Activated CD8-positive, alpha-beta memory T cell treated with anti-CD3 and anti-CD28 coated beads for 1 hour (primary cell): Measurements from ENCODE around the gene PFN1.
"Not testable (repeated sequence)": the region's sequence is repeated elsewhere in the genome, so short reads cannot be mapped to it uniquely, and the experiment has no call there.

Experiments used
- DNase-seq, 2 donors: peaks; one replicate each; pipeline ENCODE4 v3.0.0-alpha.2; 2020; ENCODE audit warnings: low read depth in 1 of 2; ENCODE audit errors: extremely low read depth in 1 of 2

Gene PFN1

DNA sequence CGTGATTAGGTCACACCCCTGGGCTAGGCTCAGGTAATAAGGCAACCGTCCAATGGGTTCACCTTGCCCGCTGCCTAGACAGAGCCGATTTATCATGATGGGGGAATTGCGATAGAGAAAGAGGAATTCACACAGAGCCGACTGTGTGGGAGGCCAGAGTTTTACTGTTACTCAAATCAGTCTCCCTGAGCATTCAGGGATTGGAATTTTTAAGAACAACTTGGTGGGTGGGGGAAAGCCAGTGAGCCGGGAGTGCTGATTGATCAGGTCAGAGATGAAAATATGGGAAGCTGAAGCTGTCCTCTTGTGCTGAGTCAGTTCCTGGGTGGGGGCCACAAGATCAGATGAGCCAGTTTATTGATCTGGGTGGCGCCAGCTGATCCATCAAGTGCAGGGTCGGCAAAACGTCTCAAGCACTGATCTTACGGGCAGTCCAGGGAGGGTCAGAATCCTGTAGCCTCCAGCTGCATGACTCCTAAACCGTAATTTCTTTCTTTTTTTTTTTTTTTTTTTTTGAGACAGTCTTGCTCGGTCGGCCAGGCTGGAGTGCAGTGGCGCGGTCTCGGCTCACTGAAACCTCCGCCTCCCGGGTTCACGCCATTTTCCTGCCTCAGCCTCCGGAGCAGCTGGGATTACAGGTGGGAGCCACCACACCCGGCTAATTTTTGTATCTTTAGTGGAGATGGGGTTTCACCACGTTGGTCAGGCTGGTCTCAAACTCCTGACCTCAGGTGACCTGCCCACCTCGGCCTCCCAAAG lies 21.6 kb downstream of the PFN1 start:
- not testable (repeated sequence) for DNase-seq

DNA sequence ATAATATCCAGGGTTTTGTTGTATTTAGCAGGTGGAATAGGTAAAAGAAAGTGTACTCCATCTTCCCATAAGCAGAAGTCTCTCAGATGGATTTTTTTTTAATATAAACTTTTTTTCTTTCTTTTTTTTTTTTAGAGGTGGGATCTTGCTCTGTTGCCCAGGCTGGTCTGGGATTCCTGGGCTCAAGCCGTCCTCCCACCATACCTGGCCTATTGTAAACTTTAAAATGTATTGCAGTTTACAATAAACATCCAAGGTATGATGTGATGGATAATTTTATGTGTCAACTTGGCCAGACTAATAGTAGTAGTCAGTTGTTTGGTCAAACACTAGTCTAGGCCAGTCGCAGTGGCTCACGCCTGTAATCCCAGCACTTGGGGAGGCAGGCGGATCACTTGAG lies 27.0 kb downstream of the PFN1 start:
- no peak for DNase-seq

GRCh38 chr17:4920351-4921048 lies 27.8 kb downstream of the PFN1 start:
- DNase-seq = no peak

DNA sequence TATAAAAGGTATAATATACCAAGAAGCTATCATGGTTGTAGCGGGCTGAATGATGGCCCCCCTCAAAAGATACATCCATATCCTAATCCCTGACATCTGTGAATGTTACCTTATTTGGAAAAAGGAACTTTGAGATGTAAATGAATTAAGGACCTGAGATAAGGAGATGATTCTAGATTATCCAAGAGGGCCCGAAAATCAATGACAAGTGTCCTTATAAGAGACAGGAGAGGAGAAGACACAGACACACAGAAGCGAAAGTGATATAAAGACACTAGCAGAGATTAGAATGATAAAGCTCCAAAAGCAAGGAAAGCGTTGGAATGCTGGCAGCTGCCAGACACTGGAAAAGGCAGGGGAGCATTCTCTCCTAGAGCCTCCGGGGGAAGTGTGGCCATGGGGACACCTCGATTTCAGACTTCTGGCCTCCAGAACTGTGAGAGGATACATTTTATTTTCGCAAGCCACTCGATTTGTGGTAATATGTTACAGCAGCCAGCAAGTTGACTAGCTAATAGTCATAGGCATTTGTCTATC lies 28.8 kb downstream of the PFN1 start:
- no peak for DNase-seq

DNA sequence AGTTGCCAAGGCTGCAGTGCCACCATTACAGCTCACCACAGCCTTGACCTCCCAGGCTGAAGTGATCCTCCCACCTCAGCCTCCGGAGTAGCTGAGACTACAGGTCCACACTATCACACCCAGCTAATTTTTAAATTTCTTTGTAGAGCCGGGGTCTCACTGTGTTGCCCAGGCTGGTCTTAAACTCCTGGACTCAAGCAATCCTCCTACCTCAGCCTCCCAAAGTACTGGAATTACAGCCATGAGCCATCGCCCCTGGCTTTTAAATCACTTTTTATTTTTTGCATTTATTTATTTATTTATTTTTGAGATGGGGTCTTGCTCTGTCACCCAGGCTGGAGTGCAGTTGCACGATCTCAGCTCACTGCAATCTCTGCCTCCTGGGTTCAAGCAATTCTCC lies 33.8 kb downstream of the PFN1 start:
- DNase-seq = not testable (repeated sequence)

DNA sequence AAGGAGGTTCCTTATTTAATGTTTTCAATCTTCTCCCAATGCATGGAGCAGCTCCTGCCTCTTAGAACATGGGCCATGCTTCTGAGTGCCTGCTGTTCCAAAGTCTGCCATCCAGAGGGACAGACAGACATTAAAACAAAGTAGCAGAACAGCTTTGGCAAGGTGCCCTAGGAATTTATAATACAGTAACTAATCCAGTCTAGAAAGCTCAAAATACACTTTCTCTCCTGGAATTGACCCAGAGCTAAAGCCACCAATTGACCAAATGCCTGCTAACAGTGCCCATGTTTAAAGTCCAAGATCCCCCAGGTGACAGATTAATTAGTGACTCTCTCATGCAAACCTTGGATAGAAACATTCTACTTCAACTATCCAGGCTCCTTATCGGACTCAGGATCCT lies 34.3 kb downstream of the PFN1 start:
- no peak for DNase-seq

GRCh38 chr17:4908711-4909496 lies 39.4 kb downstream of the PFN1 start:
- peak; percentile 40 to 51 for DNase-seq

- no peak for DNase-seq
These were observed 40.0 kb downstream of the PFN1 start for GRCh38 chr17:4908301-4908700.

DNA sequence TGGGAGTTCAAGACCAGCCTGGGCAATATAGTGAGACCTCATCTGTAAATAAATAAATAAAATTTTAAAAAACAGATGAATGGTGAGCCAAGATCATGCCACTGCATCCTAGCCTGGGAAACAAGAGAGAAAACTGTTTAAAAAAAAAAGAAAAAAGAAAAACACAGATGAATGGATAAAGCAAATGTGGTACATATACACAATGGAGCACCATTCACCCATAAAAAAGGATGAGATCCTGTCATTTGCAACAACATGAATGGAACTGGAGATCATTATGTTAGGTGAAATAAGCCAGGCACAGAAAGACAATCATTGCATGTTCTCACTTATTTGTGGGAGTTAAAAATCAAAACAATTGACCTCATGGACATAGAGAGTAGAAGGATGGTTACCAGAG lies 41.7 kb downstream of the PFN1 start:
- not testable (repeated sequence) for DNase-seq

DNA sequence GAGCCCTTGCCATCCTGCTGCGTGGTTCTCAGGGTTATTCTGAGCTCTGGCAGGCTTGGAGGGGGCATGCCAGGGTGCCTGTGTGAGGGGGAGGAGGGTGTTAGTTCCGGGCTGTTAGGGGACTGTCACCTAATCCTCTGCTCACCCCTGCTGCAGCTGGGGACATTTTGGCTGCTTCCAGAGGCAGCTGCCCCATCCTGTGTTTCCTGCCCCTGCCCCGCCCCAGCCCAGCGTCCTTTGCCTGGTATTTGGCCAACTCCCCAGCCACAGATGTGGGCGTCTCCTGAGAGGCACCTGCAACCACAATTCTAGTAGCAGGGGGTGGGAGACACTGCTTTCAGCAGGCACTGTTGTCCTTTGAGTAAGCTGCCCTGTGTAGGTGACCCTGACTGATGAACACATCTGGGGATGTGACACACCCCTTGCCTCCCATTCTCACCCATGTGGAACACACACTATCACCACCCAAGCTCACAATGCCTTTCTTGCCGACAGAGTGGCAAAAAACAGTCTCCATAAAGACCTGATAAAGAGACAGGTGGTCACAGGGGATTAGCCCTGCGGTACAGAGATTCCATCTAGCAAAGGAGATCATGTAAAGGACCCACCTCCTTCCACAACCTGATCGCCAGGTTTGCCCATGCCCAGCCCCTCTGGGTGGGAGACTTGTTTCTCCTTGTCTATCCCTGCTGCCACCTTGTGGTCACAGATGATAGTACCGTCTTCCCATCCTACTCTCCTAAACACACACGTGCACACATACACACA lies 45.1 kb downstream of the PFN1 start, which contains the start of gene CHRNE:
Gene CHRNE, minus strand, starts transcription at position 48 of the 768 bp plus-strand sequence. Its CDS starts 35 bp downstream, at position 13.
- DNase-seq = peak; percentile 51 to 56

GRCh38 chr17:4902540-4902939 lies 45.8 kb downstream of the PFN1 start:
- DNase-seq = no peak

DNA sequence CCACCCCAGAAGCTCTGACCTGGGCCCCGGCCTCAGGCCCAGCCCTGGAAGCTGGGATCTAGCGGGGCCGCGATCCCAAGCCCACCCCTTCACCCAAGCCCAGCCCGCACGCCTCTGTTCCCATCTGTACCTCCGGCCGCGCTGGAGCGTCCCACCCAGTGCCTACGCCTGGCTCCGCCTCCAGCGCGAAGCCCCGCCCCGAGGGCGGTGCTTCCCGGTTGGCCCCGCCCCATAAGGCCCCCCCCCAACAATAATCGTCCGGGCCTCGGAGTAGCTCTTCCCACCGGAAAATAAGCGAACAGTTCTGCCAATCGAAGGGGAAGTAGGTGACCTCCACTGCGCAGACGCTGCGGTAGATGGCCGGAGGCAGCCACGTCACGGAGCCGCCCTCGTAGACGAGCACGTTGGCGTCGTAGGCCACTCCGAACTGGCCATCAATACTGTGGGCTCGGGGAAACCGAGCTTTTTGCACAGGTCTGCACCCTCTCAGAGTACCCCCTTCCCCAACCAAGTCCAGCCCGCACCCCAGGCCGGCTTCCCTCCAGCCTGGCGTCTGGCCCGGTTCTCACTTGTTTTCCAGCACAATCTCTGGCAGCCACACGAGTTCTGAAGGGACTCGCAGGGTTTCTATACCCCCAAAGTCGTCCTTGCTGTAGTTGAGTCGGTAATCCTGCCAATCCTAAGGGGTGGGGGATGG lies 46.5 kb downstream of the PFN1 start:
- no peak for DNase-seq

DNA sequence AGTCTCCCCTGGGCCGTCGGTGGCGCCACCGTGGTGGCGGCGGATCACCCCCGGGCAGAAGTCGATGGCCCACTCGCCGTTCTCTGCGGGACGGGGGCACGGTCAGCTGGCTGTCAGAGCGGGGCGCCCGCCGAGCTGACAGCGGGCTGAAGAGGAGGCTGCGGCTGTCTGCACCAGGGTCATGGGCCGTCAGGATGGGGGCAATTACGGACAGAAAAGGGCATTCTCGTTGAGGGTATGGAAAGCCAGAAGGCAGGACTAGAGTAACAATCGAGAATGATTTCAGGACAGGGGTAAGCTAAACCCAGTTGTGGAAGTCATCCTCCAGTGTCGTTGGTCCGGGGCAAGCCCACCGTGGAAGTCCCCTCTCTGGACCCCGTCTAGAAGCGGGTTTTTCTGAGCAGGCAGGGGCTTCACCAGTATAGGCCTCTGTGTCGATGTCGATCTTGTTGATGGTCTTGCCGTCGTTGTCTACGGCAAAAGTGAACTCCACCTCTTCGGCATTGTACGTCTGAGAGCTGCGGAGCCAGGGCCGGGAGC lies 47.2 kb downstream of the PFN1 start:
- DNase-seq = no peak

- peak in 1 of 2 donors; percentile 43 for DNase-seq
These were observed 47.9 kb downstream of the PFN1 start for GRCh38 chr17:4900231-4901107.

DNA sequence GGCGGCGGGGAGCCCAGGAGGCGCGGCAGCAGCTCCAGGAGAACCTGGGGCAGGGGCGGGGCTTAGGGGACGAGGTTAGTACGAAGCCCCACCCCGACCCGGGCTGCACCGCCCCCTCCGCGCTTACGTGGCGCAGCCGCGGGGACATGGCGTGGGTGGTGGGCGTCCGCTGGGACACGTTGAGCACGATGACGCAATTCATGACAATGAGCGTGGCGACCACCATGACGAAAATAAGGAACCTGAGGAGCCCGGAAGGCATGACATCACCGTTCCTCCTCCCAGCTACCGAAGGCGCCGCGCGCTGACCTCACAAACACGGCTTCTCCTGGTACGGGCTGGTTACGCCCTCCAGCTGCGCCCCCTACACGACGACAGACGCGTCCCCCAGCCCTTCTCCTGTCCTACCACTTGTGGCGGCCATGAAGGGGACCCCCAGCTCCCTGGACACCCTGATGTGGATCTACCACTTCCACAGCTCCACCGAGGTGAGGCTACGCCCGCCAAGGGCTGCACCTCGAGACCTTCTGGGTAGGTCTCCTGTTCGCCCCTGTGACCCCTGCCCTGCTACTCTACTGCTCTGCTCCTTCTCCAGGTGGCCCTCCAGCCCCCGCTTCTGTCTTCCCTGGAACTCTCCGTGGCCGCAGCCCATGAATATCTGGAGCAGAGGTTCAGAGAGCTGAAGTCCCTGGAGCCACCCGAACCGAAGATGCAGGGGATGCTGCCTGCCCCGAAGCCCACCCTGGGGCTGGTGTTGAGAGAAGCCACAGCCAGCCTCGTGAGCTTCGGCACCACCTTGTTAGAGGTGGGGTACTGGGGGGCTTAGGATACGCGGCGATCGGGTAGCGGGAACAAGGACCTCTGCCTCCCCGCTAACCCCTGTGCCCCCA lies 48.7 kb downstream of the PFN1 start, which contains the start of gene C17orf107:
Gene C17orf107, plus strand, starts transcription at position 196 of the 890 bp plus-strand sequence. Its CDS starts 227 bp downstream, at position 423.
- DNase-seq = peak; percentile 86 to 92

DNA sequence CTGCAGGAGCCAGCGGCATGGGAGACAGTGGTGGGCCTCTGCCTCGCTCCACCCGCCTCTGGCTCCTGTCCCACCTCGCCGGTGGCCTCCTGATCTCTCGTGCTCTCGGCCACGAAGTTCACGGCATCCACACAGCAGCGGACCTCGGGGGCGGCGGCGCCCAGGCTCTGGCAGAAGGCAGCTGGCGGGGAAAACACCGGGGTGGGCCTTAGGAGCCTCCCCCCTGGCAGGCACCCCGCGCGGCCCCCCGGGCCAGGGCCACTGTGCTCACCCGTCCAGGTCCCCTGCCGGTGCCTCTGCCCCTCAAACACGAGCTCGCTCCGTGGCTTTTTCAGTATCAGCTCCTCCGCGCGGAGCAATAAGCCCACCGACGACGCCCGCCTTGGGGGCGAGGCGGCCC lies 49.4 kb downstream of the PFN1 start:
- no peak for DNase-seq

DNA sequence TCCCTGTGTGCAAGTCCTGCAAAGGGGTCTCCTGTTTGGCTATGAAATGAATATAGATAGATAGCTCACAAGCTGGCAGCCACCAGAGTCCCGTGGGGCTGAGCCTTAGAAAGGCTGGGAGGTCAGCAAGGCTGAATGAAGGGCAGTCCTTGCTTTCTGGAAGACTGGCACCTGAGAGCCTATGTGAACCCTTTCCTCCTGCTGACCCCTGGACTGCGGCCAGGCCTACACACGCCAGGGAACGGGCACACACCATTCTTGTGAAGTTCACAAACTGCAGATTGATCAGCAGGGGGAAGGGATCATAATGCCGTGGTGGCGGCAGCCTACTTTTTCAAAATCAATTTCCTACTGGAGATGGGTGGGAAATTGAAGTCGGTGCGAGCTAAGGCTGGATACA lies 50.0 kb downstream of the PFN1 start:
- no peak for DNase-seq
